T-helper 2 cell treated with Interferon-gamma antibody and Interleukin-4, amounts not matched to agents 5 μg/mL and 100 μg/mL, for 36 hours (primary cell): ENCODE measurements around the gene RHOT2.

Experiments used
- DNase-seq: peaks from one replicate; pipeline ENCODE4 v3.0.0; 2021; ENCODE audit warnings: low spot score
- H3K27ac Mint-ChIP-seq: one replicate; pipeline ENCODE4 v1.8.0; 2021; ENCODE audit warnings: mild to moderate bottlenecking, mixed read lengths
- H3K27me3 Mint-ChIP-seq: one replicate; pipeline ENCODE4 v1.8.0; 2021; ENCODE audit warnings: low read depth, mixed read lengths
- H3K36me3 Mint-ChIP-seq: one replicate; pipeline ENCODE4 v1.8.0; 2021; ENCODE audit warnings: low read depth, mixed read lengths
- H3K4me1 Mint-ChIP-seq: one replicate; pipeline ENCODE4 v1.8.0; 2021; ENCODE audit warnings: low read depth, mixed read lengths
- H3K4me3 Mint-ChIP-seq: one replicate; pipeline ENCODE4 v1.8.0; 2022; ENCODE audit warnings: mild to moderate bottlenecking, moderate library complexity, mixed read lengths
- H3K9me3 Mint-ChIP-seq: one replicate; pipeline ENCODE4 v1.8.0; 2021; ENCODE audit warnings: mixed read lengths

The RHOT2 gene

DNA sequence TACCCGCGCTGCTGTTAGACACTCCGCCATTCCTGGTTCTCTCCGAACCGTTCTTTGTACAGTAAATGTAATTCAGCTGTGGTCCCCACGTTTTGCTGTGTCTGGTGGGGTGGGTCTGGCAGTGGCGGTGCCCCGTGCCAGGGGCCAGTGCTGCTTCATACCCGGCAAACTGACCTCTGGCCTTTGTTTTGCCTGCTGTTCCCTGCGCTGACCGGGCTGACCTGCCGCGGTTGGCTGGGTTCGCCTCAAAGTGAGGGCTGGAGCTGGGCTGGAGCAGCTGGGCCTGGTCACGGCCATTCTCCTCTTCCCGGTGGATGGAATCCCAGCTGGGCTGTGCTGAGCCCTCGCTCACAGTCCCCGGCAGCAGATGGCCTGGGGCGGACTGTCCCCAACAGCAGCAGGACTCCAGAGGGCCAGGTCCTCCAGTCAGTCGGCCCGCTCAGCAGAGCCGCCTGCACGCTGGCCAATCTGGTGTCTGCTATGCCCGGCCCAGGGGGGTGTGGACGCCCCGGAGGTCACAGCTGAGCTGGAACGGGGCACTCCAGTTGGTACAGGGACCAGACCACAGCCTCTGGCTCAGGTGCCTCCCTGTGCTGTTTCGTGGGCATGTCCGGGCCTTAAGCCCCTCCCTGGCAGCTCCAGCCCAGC is 38.6 kb upstream of the RHOT2 start:
- no peaks in the 10 kb centered on the region for H3K9me3 Mint-ChIP-seq
- no peaks in the 10 kb centered on the region for H3K36me3 Mint-ChIP-seq
- no peak for DNase-seq
- no peak overlapping the region for H3K4me3 Mint-ChIP-seq
- no peaks in the 10 kb centered on the region for H3K4me1 Mint-ChIP-seq
- H3K27me3 Mint-ChIP-seq: no peaks in the 10 kb centered on the region
- H3K27ac Mint-ChIP-seq: no peak overlapping the region

DNA sequence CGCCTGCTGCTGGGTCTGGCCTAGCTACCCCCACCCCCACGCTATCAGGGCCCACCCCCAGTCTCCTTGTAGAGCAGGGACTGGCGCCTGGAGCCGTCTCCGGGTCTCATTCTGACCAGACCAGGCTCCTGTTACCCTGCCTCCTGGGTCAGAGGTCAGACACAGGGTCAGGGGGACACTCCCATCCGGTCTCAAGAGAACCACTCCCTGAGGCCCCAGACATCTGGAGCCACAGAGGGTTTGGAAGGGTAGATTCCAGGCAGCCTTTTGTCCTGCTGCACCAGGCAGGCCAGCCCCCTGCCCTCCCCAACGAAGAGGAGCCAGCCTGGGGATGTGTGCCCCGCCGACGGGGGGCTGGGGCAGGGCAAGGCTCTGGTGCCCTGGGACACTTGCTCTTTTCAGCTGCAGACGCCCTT is 38.1 kb upstream of the RHOT2 start:
- no peaks in the 10 kb centered on the region for H3K36me3 Mint-ChIP-seq
- no peak overlapping the region for H3K27ac Mint-ChIP-seq
- H3K9me3 Mint-ChIP-seq: no peaks in the 10 kb centered on the region
- peaks cover 1% of the 10 kb centered on the region for H3K4me1 Mint-ChIP-seq
- H3K4me3 Mint-ChIP-seq: no peak overlapping the region
- H3K27me3 Mint-ChIP-seq: no peaks in the 10 kb centered on the region
- no peak for DNase-seq

DNA sequence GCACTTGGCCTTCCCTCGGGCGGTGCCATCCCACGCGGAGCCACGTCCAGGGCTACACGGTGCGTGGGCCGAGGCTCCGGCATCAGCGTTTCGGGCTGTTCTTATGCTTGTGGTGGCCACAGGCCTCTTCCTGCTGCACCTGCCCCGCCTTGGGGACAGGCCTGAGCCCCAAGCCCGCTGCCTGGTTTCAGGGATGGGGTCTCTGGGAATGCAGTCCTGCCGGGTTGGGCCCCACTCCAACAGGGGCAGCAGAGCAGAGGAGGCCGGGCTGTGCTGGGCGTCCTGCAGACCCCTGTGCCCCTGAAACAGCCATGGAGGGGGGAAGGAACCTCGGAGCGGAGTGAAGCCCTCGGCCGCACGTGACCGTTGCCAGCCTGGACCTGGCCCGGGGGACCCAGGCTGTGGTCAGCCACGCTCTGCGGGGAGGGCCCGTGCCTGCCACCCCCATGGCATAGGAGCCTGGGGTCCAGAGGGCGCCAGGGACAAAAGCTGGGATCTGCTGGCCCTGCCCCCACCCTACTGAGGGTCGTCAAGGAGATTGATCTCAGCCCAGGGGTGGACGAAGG is 37.6 kb upstream of the RHOT2 start:
- H3K36me3 Mint-ChIP-seq: no peaks in the 10 kb centered on the region

DNA sequence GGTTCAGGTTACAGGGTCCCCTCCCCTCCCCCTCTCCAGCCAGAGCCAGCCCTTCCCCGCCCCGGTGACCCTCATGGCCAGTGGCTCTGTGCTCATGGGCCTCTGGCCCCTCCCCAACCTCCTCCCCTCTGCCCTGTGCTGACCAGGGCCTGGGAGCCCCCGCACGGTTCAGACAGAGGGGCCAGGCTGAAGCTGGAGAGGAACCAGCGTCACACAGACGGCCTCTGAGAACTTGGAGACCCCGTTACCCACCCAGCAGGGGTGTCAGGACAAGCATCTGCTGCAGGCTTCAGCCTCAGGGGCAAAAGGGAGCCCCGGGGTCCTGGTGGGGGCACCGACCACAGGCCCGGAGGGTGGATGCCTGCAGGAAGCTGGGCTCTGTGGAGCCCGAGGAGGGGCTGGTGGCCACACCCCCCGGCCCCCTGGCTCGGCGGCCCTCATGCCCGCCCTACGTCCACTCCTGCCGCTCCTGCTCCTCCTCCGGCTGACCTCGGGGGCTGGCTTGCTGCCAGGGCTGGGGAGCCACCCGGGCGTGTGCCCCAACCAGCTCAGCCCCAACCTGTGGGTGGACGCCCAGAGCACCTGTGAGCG is 37.0 kb upstream of the RHOT2 start, which contains the start of gene WFIKKN1:
Gene WFIKKN1 (plus strand): TSS at position 171 of the 591 bp plus-strand sequence. CDS start 269 bp downstream, at position 440.
- Mint-ChIP-seq H3K4me1 (peaks cover 2% of the 10 kb centered on the region), H3K4me3 (no peak within 1 kb of the TSS), H3K9me3 (no peaks in the 10 kb centered on the region), H3K27ac (no peak within 1 kb of the TSS), H3K36me3 (no peaks in the 10 kb centered on the region), H3K27me3 (no peaks in the 10 kb centered on the region)
- no peak for DNase-seq

More for the DNA sequence above, 37.6 kb upstream of the RHOT2 start:
- Mint-ChIP-seq H3K27me3 (no peaks in the 10 kb centered on the region), H3K27ac (no peak overlapping the region), H3K4me3 (no peak overlapping the region), H3K9me3 (no peaks in the 10 kb centered on the region), H3K4me1 (peaks cover 2% of the 10 kb centered on the region)
- DNase-seq: no peak

DNA sequence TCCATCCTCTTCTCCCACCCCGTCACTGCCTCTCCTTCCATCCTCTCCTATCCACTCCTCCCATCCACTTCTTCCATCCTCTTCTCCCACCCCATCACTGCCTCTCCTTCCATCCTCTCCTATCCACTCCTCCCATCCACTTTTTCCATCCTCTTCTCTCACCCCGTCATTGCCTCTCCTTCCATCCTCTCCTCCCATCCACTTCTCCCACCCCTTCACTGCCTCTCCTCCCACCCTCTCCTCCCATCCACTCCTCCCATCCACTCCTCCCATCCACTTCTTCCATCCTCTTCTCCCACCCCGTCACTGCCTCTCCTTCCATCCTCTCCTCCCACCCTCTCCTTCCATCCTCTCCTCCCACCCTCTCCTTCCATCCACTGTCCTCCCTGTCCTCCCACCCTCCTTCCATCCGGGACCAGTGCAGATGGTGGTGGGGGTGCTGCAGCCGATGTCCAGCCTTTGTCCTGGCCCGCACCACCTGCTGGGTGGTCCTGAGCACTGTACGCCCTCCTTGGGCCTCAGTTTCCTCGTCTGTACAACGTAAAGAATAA is 36.0 kb upstream of the RHOT2 start:
- no peak overlapping the region for H3K27ac Mint-ChIP-seq
- peaks cover 8% of the 10 kb centered on the region for H3K4me1 Mint-ChIP-seq
- no peaks in the 10 kb centered on the region for H3K27me3 Mint-ChIP-seq
- H3K36me3 Mint-ChIP-seq: peaks cover 2% of the 10 kb centered on the region
- no peaks in the 10 kb centered on the region for H3K9me3 Mint-ChIP-seq
- DNase-seq: no peak
- H3K4me3 Mint-ChIP-seq: no peak overlapping the region

DNA sequence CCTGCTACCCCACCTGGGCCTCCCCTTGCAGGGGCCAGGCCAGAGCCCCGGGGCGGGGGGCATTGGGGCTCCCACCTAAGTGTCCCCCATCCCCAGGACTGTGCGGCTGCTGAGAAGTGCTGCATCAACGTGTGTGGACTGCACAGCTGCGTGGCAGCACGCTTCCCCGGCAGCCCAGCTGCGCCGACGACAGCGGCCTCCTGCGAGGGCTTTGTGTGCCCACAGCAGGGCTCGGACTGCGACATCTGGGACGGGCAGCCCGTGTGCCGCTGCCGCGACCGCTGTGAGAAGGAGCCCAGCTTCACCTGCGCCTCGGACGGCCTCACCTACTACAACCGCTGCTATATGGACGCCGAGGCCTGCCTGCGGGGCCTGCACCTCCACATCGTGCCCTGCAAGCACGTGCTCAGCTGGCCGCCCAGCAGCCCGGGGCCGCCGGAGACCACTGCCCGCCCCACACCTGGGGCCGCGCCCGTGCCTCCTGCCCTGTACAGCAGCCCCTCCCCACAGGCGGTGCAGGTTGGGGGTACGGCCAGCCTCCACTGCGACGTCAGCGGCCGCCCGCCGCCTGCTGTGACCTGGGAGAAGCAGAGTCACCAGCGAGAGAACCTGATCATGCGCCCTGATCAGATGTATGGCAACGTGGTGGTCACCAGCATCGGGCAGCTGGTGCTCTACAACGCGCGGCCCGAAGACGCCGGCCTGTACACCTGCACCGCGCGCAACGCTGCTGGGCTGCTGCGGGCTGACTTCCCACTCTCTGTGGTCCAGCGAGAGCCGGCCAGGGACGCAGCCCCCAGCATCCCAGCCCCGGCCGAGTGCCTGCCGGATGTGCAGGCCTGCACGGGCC is 35.2 kb upstream of the RHOT2 start:
- no peaks in the 10 kb centered on the region for H3K27me3 Mint-ChIP-seq
- H3K4me3 Mint-ChIP-seq: no peak overlapping the region
- peaks cover 2% of the 10 kb centered on the region for H3K36me3 Mint-ChIP-seq
- no peak overlapping the region for H3K27ac Mint-ChIP-seq
- peaks cover 8% of the 10 kb centered on the region for H3K4me1 Mint-ChIP-seq
- no peaks in the 10 kb centered on the region for H3K9me3 Mint-ChIP-seq
- no peak for DNase-seq

DNA sequence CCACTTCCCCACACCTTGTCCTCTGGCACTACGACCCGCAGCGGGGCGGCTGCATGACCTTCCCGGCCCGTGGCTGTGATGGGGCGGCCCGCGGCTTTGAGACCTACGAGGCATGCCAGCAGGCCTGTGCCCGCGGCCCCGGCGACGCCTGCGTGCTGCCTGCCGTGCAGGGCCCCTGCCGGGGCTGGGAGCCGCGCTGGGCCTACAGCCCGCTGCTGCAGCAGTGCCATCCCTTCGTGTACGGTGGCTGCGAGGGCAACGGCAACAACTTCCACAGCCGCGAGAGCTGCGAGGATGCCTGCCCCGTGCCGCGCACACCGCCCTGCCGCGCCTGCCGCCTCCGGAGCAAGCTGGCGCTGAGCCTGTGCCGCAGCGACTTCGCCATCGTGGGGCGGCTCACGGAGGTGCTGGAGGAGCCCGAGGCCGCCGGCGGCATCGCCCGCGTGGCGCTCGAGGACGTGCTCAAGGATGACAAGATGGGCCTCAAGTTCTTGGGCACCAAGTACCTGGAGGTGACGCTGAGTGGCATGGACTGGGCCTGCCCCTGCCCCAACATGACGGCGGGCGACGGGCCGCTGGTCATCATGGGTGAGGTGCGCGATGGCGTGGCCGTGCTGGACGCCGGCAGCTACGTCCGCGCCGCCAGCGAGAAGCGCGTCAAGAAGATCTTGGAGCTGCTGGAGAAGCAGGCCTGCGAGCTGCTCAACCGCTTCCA is 34.4 kb upstream of the RHOT2 start:
- H3K27ac Mint-ChIP-seq: no peak overlapping the region
- no peak for DNase-seq
- H3K27me3 Mint-ChIP-seq: no peaks in the 10 kb centered on the region
- H3K4me3 Mint-ChIP-seq: no peak overlapping the region
- no peaks in the 10 kb centered on the region for H3K9me3 Mint-ChIP-seq
- peaks cover 8% of the 10 kb centered on the region for H3K4me1 Mint-ChIP-seq
- H3K36me3 Mint-ChIP-seq: peaks cover 2% of the 10 kb centered on the region

DNA sequence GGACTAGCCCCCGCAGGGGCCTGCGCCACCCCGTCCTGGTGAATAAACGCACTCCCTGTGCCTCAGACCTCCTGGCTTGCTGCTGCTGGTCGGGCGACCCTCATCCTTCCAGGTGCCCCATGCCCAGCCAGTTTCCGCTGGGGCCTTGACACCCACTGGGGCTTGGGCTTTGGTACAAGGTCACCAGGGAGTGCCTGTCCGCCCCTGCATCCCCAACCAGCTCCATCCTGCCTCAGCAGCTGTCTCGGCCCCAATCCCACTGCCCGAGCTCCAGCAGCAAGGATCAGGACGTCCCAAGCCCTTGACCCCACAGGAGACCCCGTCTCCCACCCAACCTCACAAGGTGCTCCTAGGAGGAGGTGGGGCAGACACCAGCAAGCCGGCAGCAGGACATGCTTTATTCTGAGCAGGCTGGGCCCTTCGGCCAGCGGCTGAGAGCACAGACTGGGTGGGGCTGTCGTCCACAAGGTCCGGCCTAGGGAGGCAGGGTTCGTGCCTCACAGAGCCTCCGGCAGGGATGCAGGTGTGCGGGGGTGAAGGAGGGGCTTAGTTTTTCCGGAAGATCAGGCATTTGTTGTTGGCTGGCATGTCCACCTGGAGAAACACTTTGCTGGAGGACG is 33.8 kb upstream of the RHOT2 start:
- peak overlapping the region; percentile 59 for H3K4me3 Mint-ChIP-seq
- peaks cover 2% of the 10 kb centered on the region for H3K36me3 Mint-ChIP-seq
- peaks cover 8% of the 10 kb centered on the region for H3K4me1 Mint-ChIP-seq
- DNase-seq: no peak
- no peak overlapping the region for H3K27ac Mint-ChIP-seq
- no peaks in the 10 kb centered on the region for H3K27me3 Mint-ChIP-seq
- H3K9me3 Mint-ChIP-seq: no peaks in the 10 kb centered on the region

DNA sequence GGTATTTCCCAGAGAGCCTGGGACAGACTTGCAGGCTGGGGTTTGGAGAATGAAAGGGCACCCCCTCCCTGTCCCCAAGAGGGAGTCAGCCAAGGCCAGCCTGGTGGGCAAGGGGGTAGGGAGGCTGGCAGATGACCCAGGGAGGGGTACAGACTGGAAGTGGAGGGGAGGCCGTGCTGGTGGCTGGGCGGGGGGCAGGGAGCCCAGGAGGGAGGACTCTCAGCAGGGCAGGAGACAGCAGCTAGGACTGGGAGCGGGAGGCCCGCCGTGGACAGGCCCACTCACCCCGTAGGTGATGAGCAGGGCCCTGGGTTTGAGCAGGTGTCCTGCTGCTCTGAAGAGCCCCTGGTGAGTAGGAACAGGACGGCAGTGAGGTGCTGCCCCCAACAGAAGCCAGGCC is 32.9 kb upstream of the RHOT2 start:
- H3K27me3 Mint-ChIP-seq: no peaks in the 10 kb centered on the region

DNA sequence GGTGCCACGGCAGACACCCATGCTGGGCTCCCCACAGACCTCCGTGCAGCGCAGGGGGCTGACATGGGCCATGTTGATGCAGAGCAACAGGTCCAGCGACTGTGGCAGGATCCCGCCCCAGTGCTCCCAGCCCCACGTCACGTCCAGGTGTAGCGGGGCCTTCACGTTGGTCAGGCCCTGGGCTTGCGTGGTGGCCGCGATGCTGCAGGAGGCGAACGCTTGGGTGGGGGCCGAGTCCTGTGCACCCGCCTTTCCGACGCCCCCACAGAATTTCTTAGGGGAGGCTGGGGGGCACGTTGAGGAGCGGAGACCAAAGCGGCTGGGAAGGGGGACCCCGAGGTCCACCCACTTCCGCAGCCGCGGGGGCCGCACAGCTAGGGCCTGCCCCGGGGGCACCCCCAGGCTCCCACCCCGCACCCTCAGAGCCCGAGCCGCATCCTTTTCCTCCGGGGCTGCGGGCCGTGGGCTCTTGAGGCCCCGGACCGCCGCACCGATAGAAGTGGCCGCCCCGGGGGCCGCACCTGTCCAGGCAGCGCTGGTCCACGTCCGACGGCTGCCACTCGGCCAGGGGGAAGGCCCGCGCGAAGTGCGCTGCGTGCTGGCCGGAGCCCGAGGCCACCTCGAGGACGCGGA is 32.2 kb upstream of the RHOT2 start:
- Mint-ChIP-seq H3K36me3 (peaks cover 2% of the 10 kb centered on the region), H3K27ac (no peak overlapping the region), H3K4me1 (peaks cover 8% of the 10 kb centered on the region), H3K27me3 (no peaks in the 10 kb centered on the region), H3K9me3 (no peaks in the 10 kb centered on the region), H3K4me3 (peak overlapping the region; percentile 61)
- DNase-seq: no peak

More for the DNA sequence above, 32.9 kb upstream of the RHOT2 start:
- no peaks in the 10 kb centered on the region for H3K9me3 Mint-ChIP-seq
- peak overlapping the region; percentile 67 for H3K27ac Mint-ChIP-seq
- peak overlapping the region; percentile 78 for H3K4me3 Mint-ChIP-seq
- no peak for DNase-seq
- peaks cover 2% of the 10 kb centered on the region for H3K36me3 Mint-ChIP-seq
- H3K4me1 Mint-ChIP-seq: peaks cover 8% of the 10 kb centered on the region

DNA sequence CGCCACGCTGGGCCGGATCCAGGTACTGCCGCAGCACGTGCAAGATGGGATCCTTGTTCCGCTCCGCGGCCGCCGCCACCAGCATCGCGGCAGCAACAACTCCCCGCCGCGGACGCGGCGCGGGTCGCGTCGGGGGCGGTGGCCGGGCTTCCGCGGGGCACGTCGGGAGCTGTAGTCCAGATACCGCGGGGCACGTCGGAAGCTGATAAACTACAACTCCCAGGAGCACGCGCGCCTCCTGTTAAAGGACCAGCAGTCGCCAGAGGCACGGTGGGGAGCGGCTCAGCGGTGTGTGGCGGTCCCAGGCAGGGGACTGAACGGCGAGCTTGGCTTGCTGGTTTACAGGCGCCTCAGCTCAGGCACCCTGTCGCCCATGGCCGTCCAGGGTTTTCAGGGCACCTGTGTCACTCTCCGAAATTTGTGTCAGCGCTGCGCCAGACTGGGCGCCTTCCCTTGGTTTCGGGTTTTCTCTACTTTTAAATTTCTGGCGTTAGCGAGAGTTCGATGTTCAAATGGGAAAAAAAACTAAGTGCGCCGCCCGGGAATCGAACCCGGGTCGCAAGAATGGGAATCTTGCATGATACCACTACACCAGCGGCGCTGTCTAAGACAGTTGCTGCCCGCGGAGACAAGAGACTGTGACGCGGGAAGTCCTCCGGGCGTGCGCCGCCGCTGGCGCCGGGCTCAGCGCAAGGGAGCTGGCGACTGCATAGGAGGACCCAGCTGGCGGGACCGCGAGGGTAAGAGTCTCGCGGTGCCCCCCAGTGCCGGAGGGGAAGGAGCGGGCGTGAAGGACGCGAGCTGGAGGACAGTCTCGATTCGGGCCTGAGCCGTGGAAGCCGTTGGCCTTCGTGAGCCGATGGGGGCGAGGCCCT is 31.5 kb upstream of the RHOT2 start, which contains the start of gene METTL26:
Gene METTL26 (minus strand): TSS at position 100 of the 875 bp plus-strand sequence. CDS start 15 bp downstream, at position 85.
- peak within 1 kb of the TSS; percentile 94 for H3K4me3 Mint-ChIP-seq
- no peaks in the 10 kb centered on the region for H3K9me3 Mint-ChIP-seq
- no peaks in the 10 kb centered on the region for H3K27me3 Mint-ChIP-seq
- peak within 1 kb of the TSS; percentile 94 for H3K27ac Mint-ChIP-seq
- peaks cover 8% of the 10 kb centered on the region for H3K4me1 Mint-ChIP-seq
- DNase-seq: peak; percentile 93
- H3K36me3 Mint-ChIP-seq: peaks cover 2% of the 10 kb centered on the region
